Activated naive CD8-positive, alpha-beta T cell treated with anti-CD3 and anti-CD28 coated beads, Interleukin-2, amount 50 U/mL, for 24 hours (primary cell): ENCODE measurements around the gene RNF19B.

Experiments used
- ATAC-seq: fragments of 150-1000 bp; cut with Tn5 transposase; one replicate; pipeline ENCODE4 v1.10.0; 2021
- DNase-seq: peaks from one replicate; pipeline ENCODE4 v3.0.0; 2021
- H3K27ac Mint-ChIP-seq: one replicate; pipeline ENCODE4 v1.8.0; 2021; ENCODE audit warnings: mild to moderate bottlenecking, mixed read lengths
- H3K27me3 Mint-ChIP-seq: one replicate; pipeline ENCODE4 v1.8.0; 2021; ENCODE audit warnings: mixed read lengths
- H3K36me3 Mint-ChIP-seq: one replicate; pipeline ENCODE4 v1.8.0; 2021; ENCODE audit warnings: low read depth, mixed read lengths
- H3K4me1 Mint-ChIP-seq: one replicate; pipeline ENCODE4 v1.8.0; 2021; ENCODE audit warnings: mixed read lengths
- H3K4me3 Mint-ChIP-seq: one replicate; pipeline ENCODE4 v1.8.0; 2021; ENCODE audit warnings: mild to moderate bottlenecking, moderate library complexity, mixed read lengths
- H3K9me3 Mint-ChIP-seq: one replicate; pipeline ENCODE4 v1.8.0; 2021; ENCODE audit warnings: mixed read lengths

The RNF19B gene

GRCh38 chr1:32964461-32965250 is at the start of gene RNF19B:
TSS of gene RNF19B (minus strand) at chr1:32964809. CDS start at chr1:32964685, 124 bp downstream.
- no peaks in the 10 kb centered on the region for H3K36me3 Mint-ChIP-seq
- H3K27ac Mint-ChIP-seq, result peak within 1 kb of the TSS; percentile 65
- peak within 1 kb of the TSS; percentile 84 for H3K4me3 Mint-ChIP-seq
- DNase-seq (peak; percentile 96), ATAC-seq (peak; percentile 96)
- H3K4me1 Mint-ChIP-seq, result peaks cover 51% of the 10 kb centered on the region
- H3K27me3 Mint-ChIP-seq, result peaks cover 3% of the 10 kb centered on the region
- no peaks in the 10 kb centered on the region for H3K9me3 Mint-ChIP-seq

GRCh38 chr1:33013791-33014190 is 49.2 kb upstream of the RNF19B start:
- DNase-seq (no peak), ATAC-seq (no peak)
- Mint-ChIP-seq H3K27me3 (no peaks in the 10 kb centered on the region), H3K9me3 (no peaks in the 10 kb centered on the region), H3K36me3 (peaks cover 60% of the 10 kb centered on the region), H3K27ac (no peak overlapping the region), H3K4me3 (no peak overlapping the region), H3K4me1 (peaks cover 9% of the 10 kb centered on the region)

GRCh38 chr1:33012165-33012564 is 47.6 kb upstream of the RNF19B start:
- no peak overlapping the region for H3K27ac Mint-ChIP-seq
- H3K27me3 Mint-ChIP-seq, result no peaks in the 10 kb centered on the region
- peaks cover 59% of the 10 kb centered on the region for H3K36me3 Mint-ChIP-seq
- ATAC-seq (no peak), DNase-seq (no peak)
- H3K4me3 Mint-ChIP-seq, result no peak overlapping the region
- H3K9me3 Mint-ChIP-seq, result no peaks in the 10 kb centered on the region
- no peaks in the 10 kb centered on the region for H3K4me1 Mint-ChIP-seq

- H3K27ac Mint-ChIP-seq, result peak overlapping the region; percentile 28
- no peaks in the 10 kb centered on the region for H3K9me3 Mint-ChIP-seq
- no peak overlapping the region for H3K4me3 Mint-ChIP-seq
- peaks cover 4% of the 10 kb centered on the region for H3K4me1 Mint-ChIP-seq
- H3K36me3 Mint-ChIP-seq, result peaks cover 64% of the 10 kb centered on the region
- ATAC-seq, result no peak
- no peaks in the 10 kb centered on the region for H3K27me3 Mint-ChIP-seq
- DNase-seq, result no peak
Observed at GRCh38 chr1:33010932-33011731, 46.5 kb upstream of the RNF19B start.

GRCh38 chr1:33009561-33009960 is 45.0 kb upstream of the RNF19B start:
- Mint-ChIP-seq H3K9me3 (no peaks in the 10 kb centered on the region), H3K27ac (no peak overlapping the region), H3K36me3 (peaks cover 79% of the 10 kb centered on the region), H3K27me3 (no peaks in the 10 kb centered on the region), H3K4me3 (no peak overlapping the region), H3K4me1 (peaks cover 19% of the 10 kb centered on the region)
- ATAC-seq, result no peak
- DNase-seq, result no peak

GRCh38 chr1:33008051-33008914 is 43.7 kb upstream of the RNF19B start:
- no peaks in the 10 kb centered on the region for H3K27me3 Mint-ChIP-seq
- peaks cover 73% of the 10 kb centered on the region for H3K36me3 Mint-ChIP-seq
- no peak for ATAC-seq
- H3K4me1 Mint-ChIP-seq, result peaks cover 21% of the 10 kb centered on the region
- H3K4me3 Mint-ChIP-seq, result no peak overlapping the region
- H3K27ac Mint-ChIP-seq, result no peak overlapping the region
- no peaks in the 10 kb centered on the region for H3K9me3 Mint-ChIP-seq
- no peak for DNase-seq

GRCh38 chr1:33007190-33008050 is 42.8 kb upstream of the RNF19B start:
- Mint-ChIP-seq H3K27me3 (no peaks in the 10 kb centered on the region), H3K9me3 (no peaks in the 10 kb centered on the region), H3K36me3 (peaks cover 69% of the 10 kb centered on the region), H3K4me3 (no peak overlapping the region), H3K27ac (no peak overlapping the region), H3K4me1 (peaks cover 21% of the 10 kb centered on the region)
- no peak for DNase-seq
- ATAC-seq, result peak; percentile 33

- DNase-seq (no peak), ATAC-seq (no peak)
- Mint-ChIP-seq H3K4me3 (no peak overlapping the region), H3K27ac (no peak overlapping the region), H3K9me3 (no peaks in the 10 kb centered on the region), H3K36me3 (peaks cover 56% of the 10 kb centered on the region), H3K27me3 (no peaks in the 10 kb centered on the region), H3K4me1 (peaks cover 21% of the 10 kb centered on the region)
Observed at GRCh38 chr1:33005838-33006421, 41.3 kb upstream of the RNF19B start.

GRCh38 chr1:33005117-33005837 is 40.7 kb upstream of the RNF19B start:
- Mint-ChIP-seq H3K4me1 (peaks cover 23% of the 10 kb centered on the region), H3K27me3 (no peaks in the 10 kb centered on the region), H3K27ac (peak overlapping the region; percentile 38), H3K36me3 (peaks cover 54% of the 10 kb centered on the region), H3K4me3 (no peak overlapping the region), H3K9me3 (no peaks in the 10 kb centered on the region)
- peak; percentile 20 for ATAC-seq
- no peak for DNase-seq

- no peaks in the 10 kb centered on the region for H3K27me3 Mint-ChIP-seq
- peak; percentile 78 for ATAC-seq
- H3K4me3 Mint-ChIP-seq, result no peak overlapping the region
- H3K4me1 Mint-ChIP-seq, result peaks cover 23% of the 10 kb centered on the region
- H3K27ac Mint-ChIP-seq, result peak overlapping the region; percentile 38
- no peak for DNase-seq
- H3K9me3 Mint-ChIP-seq, result no peaks in the 10 kb centered on the region
- peaks cover 53% of the 10 kb centered on the region for H3K36me3 Mint-ChIP-seq
Observed at GRCh38 chr1:33004613-33005012, 40.0 kb upstream of the RNF19B start.

- Mint-ChIP-seq H3K4me3 (no peak overlapping the region), H3K4me1 (peaks cover 23% of the 10 kb centered on the region), H3K36me3 (peaks cover 44% of the 10 kb centered on the region), H3K9me3 (no peaks in the 10 kb centered on the region), H3K27ac (no peak overlapping the region), H3K27me3 (no peaks in the 10 kb centered on the region)
- DNase-seq (no peak), ATAC-seq (no peak)
Observed at GRCh38 chr1:33003657-33004056, 39.0 kb upstream of the RNF19B start.

GRCh38 chr1:33002006-33002405 is 37.4 kb upstream of the RNF19B start:
- Mint-ChIP-seq H3K4me1 (peaks cover 33% of the 10 kb centered on the region), H3K9me3 (no peaks in the 10 kb centered on the region), H3K27ac (no peak overlapping the region), H3K27me3 (no peaks in the 10 kb centered on the region), H3K36me3 (peaks cover 30% of the 10 kb centered on the region), H3K4me3 (no peak overlapping the region)
- no peak for DNase-seq
- ATAC-seq, result no peak

- H3K4me1 Mint-ChIP-seq, result peaks cover 31% of the 10 kb centered on the region
- ATAC-seq (no peak), DNase-seq (no peak)
- no peaks in the 10 kb centered on the region for H3K27me3 Mint-ChIP-seq
- peaks cover 26% of the 10 kb centered on the region for H3K36me3 Mint-ChIP-seq
- no peak overlapping the region for H3K27ac Mint-ChIP-seq
- H3K4me3 Mint-ChIP-seq, result no peak overlapping the region
- no peaks in the 10 kb centered on the region for H3K9me3 Mint-ChIP-seq
Observed at GRCh38 chr1:33001282-33001681, 36.7 kb upstream of the RNF19B start.
